ENCODE results near the gene ADAT2.

The ADAT2 gene

DNA sequence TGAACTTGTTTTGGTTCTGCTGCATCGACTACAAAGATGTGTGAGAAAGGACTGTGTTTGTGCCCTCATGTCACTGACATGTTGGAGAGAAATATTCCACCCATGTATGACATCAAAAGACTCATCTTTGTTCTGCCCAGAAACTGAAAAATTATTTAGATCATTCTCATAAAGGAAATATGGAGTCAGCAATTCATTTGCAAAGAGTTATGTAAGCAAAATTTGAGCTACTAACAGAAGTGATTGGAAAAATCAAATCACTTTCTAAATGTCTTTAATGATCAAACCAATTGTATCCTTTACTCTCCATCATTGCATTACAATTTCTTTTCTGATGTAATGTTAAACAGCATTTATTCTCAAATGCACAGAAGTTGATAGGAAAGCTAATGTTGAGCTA is 19.3 kb downstream of the ADAT2 start:
- no peak for DNase-seq
- TF ChIP-seq, protein P1, sequence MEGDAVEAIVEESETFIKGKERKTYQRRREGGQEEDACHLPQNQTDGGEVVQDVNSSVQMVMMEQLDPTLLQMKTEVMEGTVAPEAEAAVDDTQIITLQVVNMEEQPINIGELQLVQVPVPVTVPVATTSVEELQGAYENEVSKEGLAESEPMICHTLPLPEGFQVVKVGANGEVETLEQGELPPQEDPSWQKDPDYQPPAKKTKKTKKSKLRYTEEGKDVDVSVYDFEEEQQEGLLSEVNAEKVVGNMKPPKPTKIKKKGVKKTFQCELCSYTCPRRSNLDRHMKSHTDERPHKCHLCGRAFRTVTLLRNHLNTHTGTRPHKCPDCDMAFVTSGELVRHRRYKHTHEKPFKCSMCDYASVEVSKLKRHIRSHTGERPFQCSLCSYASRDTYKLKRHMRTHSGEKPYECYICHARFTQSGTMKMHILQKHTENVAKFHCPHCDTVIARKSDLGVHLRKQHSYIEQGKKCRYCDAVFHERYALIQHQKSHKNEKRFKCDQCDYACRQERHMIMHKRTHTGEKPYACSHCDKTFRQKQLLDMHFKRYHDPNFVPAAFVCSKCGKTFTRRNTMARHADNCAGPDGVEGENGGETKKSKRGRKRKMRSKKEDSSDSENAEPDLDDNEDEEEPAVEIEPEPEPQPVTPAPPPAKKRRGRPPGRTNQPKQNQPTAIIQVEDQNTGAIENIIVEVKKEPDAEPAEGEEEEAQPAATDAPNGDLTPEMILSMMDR (IDR thresholded peaks at IDR 0.05; ENCODE audit: low read depth, low read length), result no peak
- Histone ChIP-seq H3K4me1 (no peaks in the 10 kb centered on the region), H3K4me3 (ENCODE audit: low read depth, low read length) (no peak overlapping the region), H3K9me3 (no peaks in the 10 kb centered on the region), H3K36me3 (peaks cover 20% of the 10 kb centered on the region), H3K27me3 (no peaks in the 10 kb centered on the region)

- no peak overlapping the region for H3K4me3 ChIP-seq (ENCODE audit: low read depth, low read length)
- H3K36me3 ChIP-seq, result peaks cover 18% of the 10 kb centered on the region
- H3K27me3 ChIP-seq, result no peaks in the 10 kb centered on the region
- DNase-seq, result no peak
- no peaks in the 10 kb centered on the region for H3K4me1 ChIP-seq
- TF ChIP-seq, protein P1 (IDR thresholded peaks at IDR 0.05; ENCODE audit: low read depth, low read length), result no peak
- no peaks in the 10 kb centered on the region for H3K9me3 ChIP-seq
Observed at GRCh38 chr6:143429970-143430369, 20.5 kb downstream of the ADAT2 start.

GRCh38 chr6:143427109-143427817 is 23.2 kb downstream of the ADAT2 start:
- Histone ChIP-seq H3K27me3 (no peaks in the 10 kb centered on the region), H3K4me3 (ENCODE audit: low read depth, low read length) (no peak overlapping the region), H3K4me1 (no peaks in the 10 kb centered on the region), H3K36me3 (peaks cover 15% of the 10 kb centered on the region), H3K9me3 (no peaks in the 10 kb centered on the region)
- DNase-seq, result peak; percentile 73
- TF ChIP-seq, protein P1 (IDR thresholded peaks at IDR 0.05; ENCODE audit: low read depth, low read length), result peak; percentile 95

DNA sequence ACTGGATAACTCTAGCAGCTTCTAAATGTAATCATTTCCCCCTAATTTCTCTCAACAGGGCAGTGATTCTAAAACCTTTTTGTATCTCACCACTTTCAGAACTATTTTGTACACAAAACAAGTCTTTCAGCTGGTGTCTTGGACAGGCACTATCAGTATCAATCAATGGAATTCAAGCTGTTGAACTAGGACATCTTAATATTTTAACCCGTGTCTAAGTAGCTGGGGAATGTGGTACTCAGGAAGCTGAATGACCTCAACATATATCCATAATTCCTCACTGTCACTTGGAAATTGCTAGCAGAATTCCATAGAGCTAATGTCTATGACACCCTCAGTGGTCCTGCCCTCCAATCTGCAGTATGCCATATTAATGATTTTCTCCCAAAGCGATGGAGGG is 24.5 kb downstream of the ADAT2 start:
- no peak for DNase-seq
- Histone ChIP-seq H3K4me1 (no peaks in the 10 kb centered on the region), H3K27me3 (no peaks in the 10 kb centered on the region), H3K36me3 (peaks cover 6% of the 10 kb centered on the region; the same call in 1 of the 2 replicates), H3K4me3 (ENCODE audit: low read depth, low read length) (no peak overlapping the region), H3K9me3 (no peaks in the 10 kb centered on the region)
- TF ChIP-seq, protein P1 (IDR thresholded peaks at IDR 0.05; ENCODE audit: low read depth, low read length), result no peak

DNA sequence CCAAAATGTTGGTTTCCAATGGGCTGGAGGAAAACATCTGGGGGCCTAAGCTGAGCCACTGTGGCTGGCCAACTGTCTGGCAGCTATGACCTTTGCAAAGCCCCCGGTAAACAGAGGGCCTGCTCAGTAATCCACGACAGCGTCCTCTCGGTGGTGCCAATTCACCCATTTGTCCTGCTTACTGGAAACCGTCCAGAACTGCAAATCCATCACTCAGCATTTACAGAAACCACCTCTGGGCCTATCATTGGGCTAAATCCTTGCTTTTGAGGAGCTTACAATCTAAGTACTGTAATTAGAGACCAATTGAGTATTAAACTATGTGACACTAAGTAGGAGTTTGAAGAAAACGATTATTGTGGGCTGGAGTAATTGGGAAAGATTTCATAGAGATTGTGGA is 31.0 kb downstream of the ADAT2 start:
- Histone ChIP-seq H3K36me3 (no peaks in the 10 kb centered on the region), H3K27me3 (no peaks in the 10 kb centered on the region), H3K4me3 (ENCODE audit: low read depth, low read length) (no peak overlapping the region), H3K4me1 (no peaks in the 10 kb centered on the region), H3K9me3 (no peaks in the 10 kb centered on the region)
- DNase-seq, result no peak
- TF ChIP-seq, protein P1 (IDR thresholded peaks at IDR 0.05; ENCODE audit: low read depth, low read length), result no peak

- no peaks in the 10 kb centered on the region for H3K9me3 ChIP-seq
- no peak for DNase-seq
- no peak overlapping the region for H3K4me3 ChIP-seq (ENCODE audit: low read depth, low read length)
- no peaks in the 10 kb centered on the region for H3K27me3 ChIP-seq
- H3K4me1 ChIP-seq, result no peaks in the 10 kb centered on the region
- H3K36me3 ChIP-seq, result no peaks in the 10 kb centered on the region
- TF ChIP-seq, protein P1 (IDR thresholded peaks at IDR 0.05; ENCODE audit: low read depth, low read length), result no peak
Observed at GRCh38 chr6:143414769-143415168, 35.7 kb downstream of the ADAT2 start.
